RWPE1 (cell line): ENCODE measurements around the gene PRSS2.

ENCODE experiments used
- CTCF ChIA-PET: fragments of 350-600 bp; sonication (Branson Sonifier 250); formaldehyde crosslinking; extraction: SDS; loops from one replicate; lab custom pipeline; 2021; lab: Yijun Ruan, JAX
- POLR2A ChIA-PET: fragments of 400-600 bp; formaldehyde crosslinking; extraction: SDS; loops from one replicate; lab custom pipeline; 2020; ENCODE audit warnings: antibody characterized with exemption; ENCODE audit not compliant: low non-redundant PET; lab: Yijun Ruan, JAX
- DNase-seq: peaks from one replicate; pipeline ENCODE4 v3.0.0; 2012; ENCODE audit warnings: low spot score
- H3K27ac ChIP-seq: fragments of 450-650 bp; 2 replicates; pipeline ENCODE4 v1.5.1; 2017
- CTCF ChIP-seq: fragments of 450-650 bp; conservative IDR thresholded peaks from 2 replicates; pipeline ENCODE4 v1.5.1; 2017; ENCODE audit warnings: low read depth, mild to moderate bottlenecking

PRSS2 gene

GRCh38 chr7:142788303-142789289, 17.8 kb downstream of the PRSS2 start:
- DNase-seq = no peak
- TF ChIP-seq CTCF = no peak
- ChIA-PET POLR2A (no interaction called here), CTCF (no interaction called here)
- H3K27ac ChIP-seq = no peak overlapping the region

GRCh38 chr7:142789441-142789840, 18.7 kb downstream of the PRSS2 start:
- CTCF ChIA-PET = no interaction called here
- POLR2A ChIA-PET = no interaction called here
- DNase-seq = no peak
- TF ChIP-seq CTCF = no peak
- H3K27ac ChIP-seq = no peak overlapping the region

GRCh38 chr7:142790056-142790455, 19.3 kb downstream of the PRSS2 start:
- no peak overlapping the region for H3K27ac ChIP-seq
- POLR2A ChIA-PET = no interaction called here

GRCh38 chr7:142790555-142790954, 19.8 kb downstream of the PRSS2 start:
- POLR2A ChIA-PET = no interaction called here

More at GRCh38 chr7:142790056-142790455, 19.3 kb downstream of the PRSS2 start:
- no peak for DNase-seq
- TF ChIP-seq CTCF = no peak
- CTCF ChIA-PET = no interaction called here

GRCh38 chr7:142791502-142791901, 20.7 kb downstream of the PRSS2 start:
- DNase-seq = no peak
- POLR2A ChIA-PET = no interaction called here
- CTCF ChIA-PET = no interaction called here
- TF ChIP-seq CTCF = no peak
- H3K27ac ChIP-seq = no peak overlapping the region

More at GRCh38 chr7:142790555-142790954, 19.8 kb downstream of the PRSS2 start:
- TF ChIP-seq CTCF = no peak
- H3K27ac ChIP-seq = no peak overlapping the region
- CTCF ChIA-PET = no interaction called here
- no peak for DNase-seq

- POLR2A ChIA-PET = no interaction called here
- CTCF ChIA-PET = no interaction called here
- no peak for DNase-seq
- no peak overlapping the region for H3K27ac ChIP-seq
- TF ChIP-seq CTCF = no peak
These were observed 21.4 kb downstream of the PRSS2 start for GRCh38 chr7:142792129-142792528.
